NOMO-1 treated with DMSO at 0.1 percent for 48 hours (cell line): Measurements from ENCODE around the gene ZNF785.
"Not testable (repeated sequence)": the region's sequence is repeated elsewhere in the genome, so short reads cannot be mapped to it uniquely, and the experiment has no call there.

Experiments
- DNase-seq: peaks from one replicate; lab custom pipeline; 2025; ENCODE audit not compliant: unreplicated experiment; lab: John Stamatoyannopoulos, UW

Gene ZNF785

DNA sequence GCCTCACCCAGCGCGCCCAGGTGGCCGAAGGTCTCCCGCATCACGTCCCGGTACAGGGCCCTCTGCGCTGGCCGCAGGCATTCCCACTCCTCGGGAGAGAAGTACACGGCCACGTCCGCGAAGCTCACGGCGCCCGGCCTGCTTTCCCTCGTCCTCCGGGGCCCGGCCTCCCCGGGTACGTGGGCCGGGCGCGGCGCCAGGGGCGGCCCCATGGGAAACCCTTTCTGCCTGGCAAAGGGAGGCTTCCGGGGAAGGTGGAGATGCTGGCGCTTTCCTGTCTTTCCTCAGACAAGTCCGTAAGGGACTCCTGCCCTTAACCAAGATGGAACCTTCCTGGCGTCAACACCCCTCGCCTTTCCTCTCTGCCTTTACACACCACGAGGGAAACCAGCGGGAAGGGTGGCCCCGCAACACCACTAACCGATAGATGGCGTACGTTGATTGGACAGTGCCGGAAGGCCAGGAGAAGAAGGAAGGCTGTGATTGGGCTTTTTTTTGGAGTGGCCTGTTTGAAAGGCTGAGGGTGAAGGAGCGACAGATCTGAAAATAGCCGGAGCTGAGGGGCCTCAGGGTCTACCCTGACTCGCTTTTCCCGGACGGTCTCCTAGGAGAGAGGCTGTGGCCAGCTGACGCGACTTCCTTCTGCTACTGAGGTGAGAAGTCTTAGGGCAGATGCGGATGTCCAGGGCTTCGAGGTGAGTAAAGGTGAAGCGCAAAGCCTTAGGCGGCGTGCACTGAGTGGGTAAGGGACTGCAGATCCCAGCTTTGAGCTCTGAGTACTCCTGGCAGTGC lies at the start of gene ZNF785:
Gene ZNF785, minus strand, starts transcription at position 298 of the 792 bp plus-strand sequence. Its CDS starts 86 bp downstream, at position 212.
- peak; percentile 98 for DNase-seq

- no peak for DNase-seq
Observed at GRCh38 chr16:30633526-30633925, 48.0 kb upstream of the ZNF785 start.

GRCh38 chr16:30632454-30632853 lies 47.0 kb upstream of the ZNF785 start:
- not testable (repeated sequence) for DNase-seq

- DNase-seq, result peak; percentile 83
Observed at GRCh38 chr16:30628628-30629540, 43.4 kb upstream of the ZNF785 start.

- DNase-seq, result no peak
Observed at GRCh38 chr16:30626236-30626635, 40.7 kb upstream of the ZNF785 start.

DNA sequence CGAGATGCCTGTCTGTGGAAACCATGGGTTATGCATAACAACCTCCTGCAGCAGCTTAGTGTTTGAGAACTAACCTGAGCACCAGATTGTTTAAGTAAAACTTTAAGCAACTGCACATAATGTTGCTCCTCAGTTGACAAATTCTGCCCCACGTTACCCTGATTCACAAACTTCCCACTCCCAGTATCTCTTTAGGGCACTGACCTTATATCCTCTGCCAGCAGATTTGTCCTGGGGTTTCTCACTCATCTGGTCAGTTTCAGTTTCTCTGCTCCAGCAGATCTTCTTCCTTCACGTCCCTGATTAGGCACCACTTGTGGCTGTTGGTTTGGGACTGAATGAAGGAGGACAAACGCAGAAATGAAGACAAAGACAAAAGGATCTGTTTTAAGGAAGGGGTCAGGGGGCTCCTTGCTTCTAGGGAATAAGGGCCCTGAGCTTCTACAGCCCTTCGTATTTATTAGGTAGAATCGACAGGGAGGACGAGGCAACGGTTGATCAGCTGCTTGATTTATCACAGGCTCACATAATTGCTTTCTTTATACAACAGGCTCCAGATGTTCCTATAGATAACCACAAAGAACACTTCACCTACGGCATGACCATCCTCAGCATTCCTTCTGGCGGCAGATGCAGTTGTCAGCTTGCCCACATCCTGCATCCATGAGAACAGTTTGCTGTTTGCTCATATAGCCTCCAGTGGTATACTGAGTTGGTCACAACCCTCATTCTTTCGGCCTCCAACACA lies 38.2 kb upstream of the ZNF785 start:
- DNase-seq, result no peak

- no peak for DNase-seq
Observed at GRCh38 chr16:30622455-30623032, 37.0 kb upstream of the ZNF785 start.

- no peak for DNase-seq
Observed at GRCh38 chr16:30621765-30622164, 36.3 kb upstream of the ZNF785 start.

- no peak for DNase-seq
Observed at GRCh38 chr16:30620169-30620568, 34.7 kb upstream of the ZNF785 start.

GRCh38 chr16:30619638-30620037 lies 34.1 kb upstream of the ZNF785 start:
- no peak for DNase-seq

DNA sequence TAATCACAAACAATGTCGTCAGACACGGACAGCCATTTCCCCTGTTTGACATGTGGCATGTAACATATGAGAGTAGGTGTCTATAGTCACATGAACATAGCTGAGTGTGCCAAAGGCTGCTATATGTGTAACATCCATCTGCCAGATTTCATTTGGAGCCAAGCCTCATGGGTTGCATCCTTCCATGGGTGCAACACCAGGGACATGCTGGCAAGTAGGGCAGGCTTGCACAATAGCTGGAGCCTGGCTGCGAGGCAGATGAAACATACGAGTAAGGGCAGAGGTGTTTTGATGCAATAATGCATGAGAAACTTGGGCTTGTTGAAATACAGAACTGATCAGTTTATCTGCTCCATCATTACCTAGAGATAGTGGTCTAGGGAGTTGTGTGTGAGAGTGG lies 33.7 kb upstream of the ZNF785 start:
- no peak for DNase-seq

GRCh38 chr16:30615358-30616091 lies 30.0 kb upstream of the ZNF785 start:
- DNase-seq, result peak; percentile 52

DNA sequence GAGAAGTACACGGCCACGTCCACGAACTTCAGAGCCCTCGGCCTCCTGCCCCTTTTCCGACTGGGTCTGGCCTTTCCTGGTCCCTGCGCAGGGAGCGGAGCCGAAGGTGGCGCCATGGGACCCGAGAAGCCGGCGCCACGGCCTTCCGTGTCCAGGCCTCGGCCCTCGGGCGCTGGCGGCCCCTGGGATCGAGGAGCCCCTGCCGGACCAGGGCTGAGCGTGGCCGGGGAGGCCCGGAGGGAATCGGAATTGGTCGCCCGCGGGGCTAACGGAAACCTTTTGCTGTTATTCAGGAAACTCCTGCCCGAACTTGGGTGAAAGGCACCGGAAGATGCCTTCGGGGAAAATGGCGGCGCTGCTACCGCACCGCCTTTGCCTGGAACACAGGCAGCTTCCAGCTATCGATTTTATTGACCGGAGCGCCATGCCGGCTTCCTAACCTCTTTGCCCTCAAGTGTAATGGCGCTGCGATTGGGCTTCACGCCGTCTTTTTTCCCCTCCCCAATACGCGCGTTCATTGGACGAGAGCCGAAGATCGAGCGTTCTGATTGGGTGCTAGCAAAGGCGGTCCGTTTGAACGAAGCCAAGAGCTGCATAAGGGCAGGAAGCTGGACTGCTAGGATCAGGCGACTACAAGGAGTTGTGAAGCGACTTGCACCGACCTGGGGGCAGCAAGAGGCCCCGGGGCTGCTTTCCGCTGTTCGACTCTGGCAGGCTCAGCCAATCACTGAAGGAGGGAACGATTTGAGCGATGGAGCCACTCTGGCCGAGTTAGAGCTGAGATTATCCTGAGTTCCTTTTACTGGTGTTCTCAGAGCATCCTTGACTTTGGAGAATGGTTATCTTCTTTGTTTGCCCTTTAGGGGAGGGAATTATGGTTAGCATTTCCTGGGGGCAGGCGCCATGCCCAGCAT lies 24.7 kb upstream of the ZNF785 start, which contains the start of gene ZNF689:
Gene ZNF689, minus strand, starts transcription at position 464 of the 914 bp plus-strand sequence. Its CDS starts 348 bp downstream, at position 116.
- peak; percentile 90 for DNase-seq

- DNase-seq, result no peak
Observed at GRCh38 chr16:30609002-30609925, 23.8 kb upstream of the ZNF785 start.

- no peak for DNase-seq
Observed at GRCh38 chr16:30606004-30606403, 20.5 kb upstream of the ZNF785 start.

- peak; percentile 62 for DNase-seq
Observed at GRCh38 chr16:30605158-30605557, 19.7 kb upstream of the ZNF785 start.

DNA sequence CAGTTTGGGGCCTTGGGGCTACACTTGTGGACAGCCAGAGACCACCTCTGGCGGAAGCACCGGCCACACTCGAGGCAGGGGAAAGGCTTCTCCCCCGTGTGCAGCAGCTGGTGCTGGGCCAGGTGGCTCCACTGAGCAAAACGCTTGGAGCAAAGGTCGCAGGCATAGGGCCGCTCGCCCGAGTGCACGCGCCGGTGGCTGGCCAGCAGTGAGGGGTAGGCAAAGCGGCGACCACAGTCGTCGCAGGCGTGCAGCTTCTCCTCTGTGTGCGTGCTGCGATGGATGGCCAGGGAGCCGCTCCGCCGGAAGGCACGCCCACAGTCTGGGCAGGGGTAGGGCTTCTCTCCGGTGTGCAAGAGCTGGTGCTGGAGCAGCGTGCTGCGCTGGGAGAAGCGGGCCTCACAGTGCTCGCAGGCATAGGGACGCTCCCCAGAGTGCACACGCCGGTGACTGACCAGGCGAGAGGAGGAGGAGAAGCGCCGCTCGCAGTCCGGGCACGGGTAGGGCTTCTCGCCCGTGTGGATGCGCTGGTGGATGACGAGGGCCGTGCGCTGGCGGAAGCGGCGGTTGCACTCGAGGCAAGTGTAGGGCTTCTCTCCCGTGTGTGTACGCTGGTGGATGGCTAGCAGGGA lies 18.9 kb upstream of the ZNF785 start:
- DNase-seq, result no peak
